IMR-90 (cell line): ENCODE data around the gene MRPL32. TPM values are rescaled to one million over a fixed set of nuclear protein-coding genes. Genes with fewer than 3 reads are reported as not detected.

Source experiments
- ATAC-seq: fragments of 200-7000 bp; cut with Tn5 transposase; 2 replicates; pipeline ENCODE4 v1.9.1; 2020; ENCODE audit warnings: low read depth, mild to moderate bottlenecking, moderate library complexity
- BruUV-seq: library from RNA; stranded (reverse); fragments of 400-500 nt; replicated peaks from 2 replicates; lab custom pipeline; 2021; lab: Mats Ljungman, UMichigan
- CTCF ChIA-PET: fragments of 300-600 bp; formaldehyde crosslinking; extraction: SDS; loops from one replicate; lab custom pipeline; 2021; ENCODE audit warnings: antibody characterized with exemption; lab: Yijun Ruan, JAX
- POLR2A ChIA-PET: fragments of 300-600 bp; sonication (Branson Sonifier 250); formaldehyde crosslinking; loops from one replicate; lab custom pipeline; 2022; ENCODE audit warnings: antibody characterized with exemption; ENCODE audit not compliant: unreplicated experiment; lab: Charles Lee
- DNase-seq: peaks from one replicate; pipeline ENCODE4 v3.0.0; 2013
- H2AFZ ChIP-seq: replicated peaks from 2 replicates; pipeline ENCODE3; 2013; ENCODE audit warnings: low read length, mild to moderate bottlenecking; ENCODE audit not compliant: poor library complexity
- H2AK5ac ChIP-seq: 2 replicates; pipeline ENCODE4 v1.6.1; 2013; ENCODE audit warnings: low read depth, low read length, inconsistent platforms
- H2AK9ac ChIP-seq: replicated peaks from 2 replicates; pipeline ENCODE3; 2013; ENCODE audit warnings: mild to moderate bottlenecking, low read depth, low read length, moderate library complexity; ENCODE audit not compliant: poor library complexity
- H2BK120ac ChIP-seq: 2 replicates; pipeline ENCODE4 v1.6.1; 2013; ENCODE audit warnings: low read depth, low read length, inconsistent platforms
- H2BK15ac ChIP-seq: 3 replicates; pipeline ENCODE4 v1.6.1; 2013; ENCODE audit warnings: low read depth, low read length, inconsistent platforms
- H2BK20ac ChIP-seq: 2 replicates; pipeline ENCODE4 v1.6.1; 2013; ENCODE audit warnings: low read depth, mild to moderate bottlenecking, inconsistent platforms, low read length, moderate library complexity
- H2BK5ac ChIP-seq: 2 replicates; pipeline ENCODE4 v1.6.1; 2013; ENCODE audit warnings: mild to moderate bottlenecking, low read depth, low read length, inconsistent platforms; ENCODE audit not compliant: poor library complexity, severe bottlenecking
- H3K14ac ChIP-seq: replicated peaks from 2 replicates; pipeline ENCODE4 v1.6.1; 2013; ENCODE audit warnings: low read depth, low read length, inconsistent platforms
- H3K18ac ChIP-seq: 2 replicates; pipeline ENCODE4 v1.6.1; 2013; ENCODE audit warnings: low read depth, low read length, control low read depth
- H3K23ac ChIP-seq: 2 replicates; pipeline ENCODE4 v1.6.1; 2013; ENCODE audit warnings: low read depth, low read length, inconsistent platforms
- H3K27ac ChIP-seq: 2 replicates; pipeline ENCODE4 v1.5.1; 2013; ENCODE audit warnings: mild to moderate bottlenecking, control low read depth, low read length; ENCODE audit not compliant: insufficient read depth
- H3K27me3 ChIP-seq: 2 replicates; pipeline ENCODE4 v1.6.1; 2013; ENCODE audit warnings: low read length; ENCODE audit not compliant: control insufficient read depth, insufficient read depth
- H3K36me3 ChIP-seq: 2 replicates; pipeline ENCODE4 v1.6.1; 2013; ENCODE audit warnings: low read length, mixed read lengths; ENCODE audit not compliant: control insufficient read depth, insufficient read depth
- H3K4ac ChIP-seq: 2 replicates; pipeline ENCODE4 v1.6.1; 2013; ENCODE audit warnings: low read depth, low read length, inconsistent platforms
- H3K4me1 ChIP-seq: 2 replicates; pipeline ENCODE4 v1.6.1; 2013; ENCODE audit warnings: low read length, mixed read lengths; ENCODE audit not compliant: control insufficient read depth, insufficient read depth
- H3K4me2 ChIP-seq: 2 replicates; pipeline ENCODE4 v1.6.1; 2013; ENCODE audit warnings: low read depth, mild to moderate bottlenecking, control low read depth, low read length, moderate library complexity
- H3K4me3 ChIP-seq: 2 replicates; pipeline ENCODE4 v1.5.1; 2013; ENCODE audit warnings: low read depth, mild to moderate bottlenecking, control low read depth, low read length, moderate library complexity; ENCODE audit not compliant: insufficient read depth
- H3K56ac ChIP-seq: 2 replicates; pipeline ENCODE4 v1.6.1; 2013; ENCODE audit warnings: low read length, inconsistent platforms; ENCODE audit not compliant: insufficient read depth; ENCODE audit errors: extremely low read depth
- H3K79me1 ChIP-seq, 2 experiments: 2 replicates each; pipeline ENCODE4 v1.6.1; 2013; ENCODE audit warnings: low read length in 2 of 2, inconsistent platforms in 1 of 2, low read depth in 1 of 2
- H3K9ac ChIP-seq: 2 replicates; pipeline ENCODE4 v1.6.1; 2013; ENCODE audit warnings: low read depth, low read length, control low read depth
- H3K9me1 ChIP-seq: 2 replicates; pipeline ENCODE4 v1.6.1; 2013; ENCODE audit warnings: low read length, inconsistent platforms; ENCODE audit not compliant: insufficient read depth
- H3K9me3 ChIP-seq: 2 replicates; pipeline ENCODE4 v1.6.1; 2013; ENCODE audit warnings: low read length; ENCODE audit not compliant: control insufficient read depth, insufficient read depth
- H4K20me1 ChIP-seq: 2 replicates; pipeline ENCODE4 v1.6.1; 2013; ENCODE audit warnings: low read length, inconsistent platforms; ENCODE audit not compliant: insufficient read depth
- H4K5ac ChIP-seq: 2 replicates; pipeline ENCODE4 v1.6.1; 2013; ENCODE audit warnings: mild to moderate bottlenecking, low read depth, low read length, control low read depth
- H4K8ac ChIP-seq, 2 experiments: 2 replicates each; pipeline ENCODE4 v1.6.1; 2013; ENCODE audit warnings: low read depth in 2 of 2, low read length in 2 of 2, control low read depth in 1 of 2, inconsistent platforms in 1 of 2
- H4K91ac ChIP-seq: 2 replicates; pipeline ENCODE4 v1.6.1; 2013; ENCODE audit warnings: low read depth, low read length, inconsistent platforms; ENCODE audit not compliant: insufficient read depth
- CEBPB ChIP-seq: IDR thresholded peaks from 2 replicates; pipeline ENCODE4 v1.6.1; 2012; ENCODE audit warnings: low read depth, low read length, improper control_type of control experiment
- CHD1 ChIP-seq: IDR thresholded peaks from 2 replicates; pipeline ENCODE4 v1.6.1; 2012; ENCODE audit warnings: low read depth, low read length, improper control_type of control experiment
- CTCF ChIP-seq: conservative IDR thresholded peaks from 2 replicates; pipeline ENCODE4 v1.5.1; 2012; ENCODE audit warnings: mild to moderate bottlenecking, low read depth, low read length, improper control_type of control experiment
- MAFK ChIP-seq: IDR thresholded peaks from 2 replicates; pipeline ENCODE4 v1.6.1; 2012; ENCODE audit warnings: low read depth, low read length, improper control_type of control experiment
- MAZ ChIP-seq: IDR thresholded peaks from 2 replicates; pipeline ENCODE4 v1.6.1; 2012; ENCODE audit warnings: low read depth, mild to moderate bottlenecking, low read length, improper control_type of control experiment, moderate library complexity, borderline replicate concordance
- NFE2L2 ChIP-seq: fragments of 150-350 bp; IDR thresholded peaks from 2 replicates; pipeline ENCODE4 v1.6.1; 2016; ENCODE audit warnings: low read depth, mild to moderate bottlenecking, low read length
- RAD21 ChIP-seq: IDR thresholded peaks from 2 replicates; pipeline ENCODE4 v1.6.1; 2012; ENCODE audit warnings: low read length, improper control_type of control experiment
- RFX5 ChIP-seq: IDR thresholded peaks from 2 replicates; pipeline ENCODE4 v1.8.0; 2012; ENCODE audit warnings: low read depth, mild to moderate bottlenecking, low read length, moderate library complexity
- WGBS, 2 experiments: methylation state at CpG; one replicate each; pipeline versions ENCODE4 v1.1.5 to v1.1.7; 2013; ENCODE audit warnings: missing lambda C conversion rate in 2 of 2; ENCODE audit not compliant: insufficient read length in 1 of 2; ENCODE audit errors: extremely low coverage in 2 of 2; 5-methylcytosine and 5-hydroxymethylcytosine counted together
- dilution Hi-C: fragments of 300-500 bp; cut with HindIII; formaldehyde crosslinking; loops from one replicate; pipeline ENCODE4 v1.14.3; 2018; ENCODE audit warnings: low sequenced_read_pairs; ENCODE audit not compliant: unreplicated experiment
- in situ Hi-C: fragments of 300-500 bp; cut with MboI; formaldehyde crosslinking; loops from 3 replicates; pipeline ENCODE4 v1.14.3; 2019; ENCODE audit warnings: low sequenced_read_pairs, inconsistent platforms, mixed read lengths
- intact Hi-C: fragments of 100-400 bp; cut with micrococcal nuclease; formaldehyde crosslinking; loops from 2 replicates; pipeline ENCODE4 v1.10.0; 2022
- polyA plus RNA-seq, 3 experiments: library from polyadenylated mRNA; depleted of rRNA; stranded (reverse); fragments of >200 nt; gene quantifications; 2 replicates each; pipeline ENCODE4 v1.2.3, GENCODE V29; 2012; ENCODE audit warnings: low replicate concordance in 1 of 3
- total RNA-seq: library from RNA; depleted of rRNA; stranded (reverse); fragments of >200 nt; gene quantifications from 2 replicates; pipeline ENCODE4 v1.2.3, GENCODE V29; 2012
- TF ChIP-seq, protein P1 (sequence below): fragments of 150-350 bp; IDR thresholded peaks from 2 replicates; pipeline ENCODE4 v1.6.1; 2016; ENCODE audit warnings: low read depth, mild to moderate bottlenecking, low read length, moderate library complexity, borderline replicate concordance
- TF ChIP-seq, protein P2 (sequence below): fragments of 150-350 bp; IDR thresholded peaks from 2 replicates; pipeline ENCODE4 v1.6.1; 2017; ENCODE audit warnings: mild to moderate bottlenecking, antibody characterized with exemption, low read length, low read depth

MRPL32 gene
- total and polyA plus RNA-seq, 2 of the 4 experiments (the other 2 are of a cell fraction), result 42.3 to 75.3 TPM

DNA sequence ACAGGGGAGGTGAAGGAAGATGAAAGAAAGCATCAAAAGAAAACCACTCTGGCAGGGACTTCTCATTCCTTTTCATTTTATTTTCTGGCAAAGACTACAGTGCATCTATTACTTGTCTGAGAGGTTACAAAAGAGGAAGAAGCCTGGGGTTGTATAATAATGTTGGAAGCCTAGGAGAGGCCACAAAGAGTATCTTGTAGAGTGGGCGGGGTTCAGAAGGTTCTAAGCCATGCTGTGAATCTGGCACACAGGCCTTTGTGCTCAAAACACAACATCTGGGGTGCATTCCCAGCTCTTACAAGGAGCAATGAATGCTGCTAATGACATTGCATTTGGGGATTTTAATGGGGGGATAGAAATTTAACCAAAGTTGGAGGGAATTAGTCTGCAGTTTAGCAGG, 49.4 kb downstream of the MRPL32 start:
- ATAC-seq, result no peak
- H3K9me3 ChIP-seq, result no peaks in the 10 kb centered on the region
- H2BK120ac ChIP-seq, result no peak overlapping the region
- no peak overlapping the region for H2BK20ac ChIP-seq
- H3K79me1 ChIP-seq, result no peaks in the 10 kb centered on the region
- H3K56ac ChIP-seq, result no peak overlapping the region
- no peak overlapping the region for H2AFZ ChIP-seq
- ChIA-PET POLR2A (no interaction called here), CTCF (no interaction called here)
- H2AK9ac ChIP-seq, result no peak overlapping the region
- H3K9ac ChIP-seq, result no peak overlapping the region
- H3K4me2 ChIP-seq, result no peak overlapping the region
- BruUV-seq, result no TSS peak
- dilution Hi-C loops (no loop called here), intact Hi-C loops (no loop called here), in situ Hi-C loops (no loop called here)
- no peak overlapping the region for H4K91ac ChIP-seq
- peaks cover 4% of the 10 kb centered on the region; the same call in 1 of the 2 replicates for H3K27me3 ChIP-seq
- H3K14ac ChIP-seq, result no peak overlapping the region
- no peak overlapping the region for H3K4ac ChIP-seq
- no peaks in the 10 kb centered on the region for H3K4me1 ChIP-seq
- no peak overlapping the region for H3K23ac ChIP-seq
- H2AK5ac ChIP-seq, result no peak overlapping the region
- no peak overlapping the region for H4K8ac ChIP-seq
- no peak overlapping the region for H2BK15ac ChIP-seq
- no peak overlapping the region for H2BK5ac ChIP-seq
- no peak overlapping the region for H4K5ac ChIP-seq
- 50% methylated on average over 1 of the region's 1 CpG; no CpG with 5 or more reads in 1 of the 2 experiments for WGBS, 2 experiments
- no peak for DNase-seq
- TF ChIP-seq CHD1, result no peak
- TF ChIP-seq CTCF, result no peak
- TF ChIP-seq, protein P1, sequence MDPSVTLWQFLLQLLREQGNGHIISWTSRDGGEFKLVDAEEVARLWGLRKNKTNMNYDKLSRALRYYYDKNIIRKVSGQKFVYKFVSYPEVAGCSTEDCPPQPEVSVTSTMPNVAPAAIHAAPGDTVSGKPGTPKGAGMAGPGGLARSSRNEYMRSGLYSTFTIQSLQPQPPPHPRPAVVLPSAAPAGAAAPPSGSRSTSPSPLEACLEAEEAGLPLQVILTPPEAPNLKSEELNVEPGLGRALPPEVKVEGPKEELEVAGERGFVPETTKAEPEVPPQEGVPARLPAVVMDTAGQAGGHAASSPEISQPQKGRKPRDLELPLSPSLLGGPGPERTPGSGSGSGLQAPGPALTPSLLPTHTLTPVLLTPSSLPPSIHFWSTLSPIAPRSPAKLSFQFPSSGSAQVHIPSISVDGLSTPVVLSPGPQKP, result no peak
- TF ChIP-seq RAD21, result no peak
- no peak for TF ChIP-seq RFX5
- TF ChIP-seq CEBPB, result no peak
- no peak for TF ChIP-seq MAFK
- TF ChIP-seq, protein P2, sequence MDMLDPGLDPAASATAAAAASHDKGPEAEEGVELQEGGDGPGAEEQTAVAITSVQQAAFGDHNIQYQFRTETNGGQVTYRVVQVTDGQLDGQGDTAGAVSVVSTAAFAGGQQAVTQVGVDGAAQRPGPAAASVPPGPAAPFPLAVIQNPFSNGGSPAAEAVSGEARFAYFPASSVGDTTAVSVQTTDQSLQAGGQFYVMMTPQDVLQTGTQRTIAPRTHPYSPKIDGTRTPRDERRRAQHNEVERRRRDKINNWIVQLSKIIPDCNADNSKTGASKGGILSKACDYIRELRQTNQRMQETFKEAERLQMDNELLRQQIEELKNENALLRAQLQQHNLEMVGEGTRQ, result no peak
- no peak for TF ChIP-seq MAZ
- no peak for TF ChIP-seq NFE2L2
- no peaks in the 10 kb centered on the region for H3K36me3 ChIP-seq
- no peaks in the 10 kb centered on the region for H4K20me1 ChIP-seq
- H3K18ac ChIP-seq, result no peak overlapping the region
- no peak overlapping the region for H3K27ac ChIP-seq
- no peaks in the 10 kb centered on the region for H3K9me1 ChIP-seq
- no peak overlapping the region for H3K4me3 ChIP-seq
